Measurements from ENCODE around the gene SRL. TPM values are rescaled to one million over a fixed set of nuclear protein-coding genes. Genes with fewer than 3 reads are reported as not detected.

Gene SRL
- total and polyA plus RNA-seq, 2 of the 4 experiments (the other 2 are of a cell fraction): under 0.01 to 0.14 TPM

GRCh38 chr16:4261557-4262172 is 19.8 kb upstream of the SRL start:
- H3K18ac ChIP-seq (ENCODE audit: low read depth, low read length): no peak overlapping the region
- WGBS, 2 experiments (ENCODE audit: extremely low coverage in 2 of 2, insufficient read length in 1 of 2): 79% methylated on average over 24 of the region's 35 CpGs; no CpG with 5 or more reads in 1 of the 2 experiments
- no peak overlapping the region; the same call in 1 of the 2 replicates for H2AK5ac ChIP-seq (ENCODE audit: low read depth, low read length)
- H3K4me1 ChIP-seq (ENCODE audit: control insufficient read depth, insufficient read depth, low read length): peaks cover 13% of the 10 kb centered on the region
- ATAC-seq (ENCODE audit: low read depth) (no peak), DNase-seq (peak; percentile 16)
- H2AFZ ChIP-seq (replicated peaks; ENCODE audit: low read length, poor library complexity): no peak overlapping the region
- H2AK9ac ChIP-seq (replicated peaks; ENCODE audit: low read depth, low read length, poor library complexity): peak overlapping the region; percentile 24
- peaks cover 11% of the 10 kb centered on the region; the same call in 1 of the 2 replicates for H3K36me3 ChIP-seq (ENCODE audit: control insufficient read depth, insufficient read depth, low read length)
- no peak overlapping the region for H3K14ac ChIP-seq (replicated peaks; ENCODE audit: low read depth, low read length)
- H3K27me3 ChIP-seq (ENCODE audit: control insufficient read depth, insufficient read depth, low read length): no peaks in the 10 kb centered on the region
- H3K9me1 ChIP-seq (ENCODE audit: insufficient read depth, low read length): peaks cover 8% of the 10 kb centered on the region
- no peak overlapping the region for H4K91ac ChIP-seq (ENCODE audit: insufficient read depth, low read depth, low read length)
- no peak overlapping the region for H4K8ac ChIP-seq (ENCODE audit: low read depth in 2 of 2, low read length in 2 of 2)
- no peak overlapping the region for H3K9ac ChIP-seq (ENCODE audit: low read depth, low read length)
- no peak overlapping the region for H3K4me2 ChIP-seq (ENCODE audit: low read depth, low read length)
- TF ChIP-seq RAD21 (IDR thresholded peaks at IDR 0.05; ENCODE audit: low read length): peak; percentile 63
- TF ChIP-seq MAZ (IDR thresholded peaks at IDR 0.05; ENCODE audit: borderline replicate concordance, low read depth, low read length): no peak
- no peak for TF ChIP-seq CEBPB (IDR thresholded peaks at IDR 0.05; ENCODE audit: low read depth, low read length)
- TF ChIP-seq MAFK (IDR thresholded peaks at IDR 0.05; ENCODE audit: low read depth, low read length): no peak
- TF ChIP-seq SMC3 (IDR thresholded peaks at IDR 0.05; ENCODE audit: low read depth, low read length): peak; percentile 64
- no peak for TF ChIP-seq RCOR1 (IDR thresholded peaks at IDR 0.05; ENCODE audit: insufficient replicate concordance, low read length)
- TF ChIP-seq FOS (IDR thresholded peaks at IDR 0.05; ENCODE audit: low read depth, low read length): no peak
- no peak for TF ChIP-seq BHLHE40 (IDR thresholded peaks at IDR 0.05; ENCODE audit: low read depth, low read length)
- no peak for TF ChIP-seq NFE2L2 (IDR thresholded peaks at IDR 0.05; ENCODE audit: low read depth, low read length)
- TF ChIP-seq ELK1 (IDR thresholded peaks at IDR 0.05; ENCODE audit: borderline replicate concordance, low read depth, low read length): no peak
- TF ChIP-seq, protein P1, sequence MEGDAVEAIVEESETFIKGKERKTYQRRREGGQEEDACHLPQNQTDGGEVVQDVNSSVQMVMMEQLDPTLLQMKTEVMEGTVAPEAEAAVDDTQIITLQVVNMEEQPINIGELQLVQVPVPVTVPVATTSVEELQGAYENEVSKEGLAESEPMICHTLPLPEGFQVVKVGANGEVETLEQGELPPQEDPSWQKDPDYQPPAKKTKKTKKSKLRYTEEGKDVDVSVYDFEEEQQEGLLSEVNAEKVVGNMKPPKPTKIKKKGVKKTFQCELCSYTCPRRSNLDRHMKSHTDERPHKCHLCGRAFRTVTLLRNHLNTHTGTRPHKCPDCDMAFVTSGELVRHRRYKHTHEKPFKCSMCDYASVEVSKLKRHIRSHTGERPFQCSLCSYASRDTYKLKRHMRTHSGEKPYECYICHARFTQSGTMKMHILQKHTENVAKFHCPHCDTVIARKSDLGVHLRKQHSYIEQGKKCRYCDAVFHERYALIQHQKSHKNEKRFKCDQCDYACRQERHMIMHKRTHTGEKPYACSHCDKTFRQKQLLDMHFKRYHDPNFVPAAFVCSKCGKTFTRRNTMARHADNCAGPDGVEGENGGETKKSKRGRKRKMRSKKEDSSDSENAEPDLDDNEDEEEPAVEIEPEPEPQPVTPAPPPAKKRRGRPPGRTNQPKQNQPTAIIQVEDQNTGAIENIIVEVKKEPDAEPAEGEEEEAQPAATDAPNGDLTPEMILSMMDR (conservative IDR thresholded peaks at IDR 0.05; ENCODE audit: low read depth, low read length): peak; percentile 46
- no peak for TF ChIP-seq RFX5 (IDR thresholded peaks at IDR 0.05; ENCODE audit: low read depth, low read length)
- H3K9me3 ChIP-seq (ENCODE audit: control insufficient read depth, insufficient read depth, low read length): no peaks in the 10 kb centered on the region
- no peak overlapping the region for H2BK5ac ChIP-seq (ENCODE audit: low read depth, low read length, poor library complexity, severe bottlenecking)
- dilution Hi-C loops (cut with HindIII; ENCODE audit: low sequenced_read_pairs, unreplicated experiment) (no loop called here), in situ Hi-C loops (cut with MboI; ENCODE audit: low sequenced_read_pairs) (no loop called here), intact Hi-C loops (cut with micrococcal nuclease) (no loop called here)
- H3K79me1 ChIP-seq (ENCODE audit: low read depth in 1 of 2, low read length in 2 of 2): peaks cover 18 to 40% of the 10 kb centered on the region in 2 experiments
- POLR2A ChIA-PET (ENCODE audit: unreplicated experiment): no interaction called here
- CTCF ChIA-PET: interaction anchor here (1.5 kb wide), 1 partner anchor 9 kb away, joined by 5 read pairs; no protein-coding TSS in a partner anchor
- no peak overlapping the region for H3K23ac ChIP-seq (ENCODE audit: low read depth, low read length)
- no peak overlapping the region for H2BK120ac ChIP-seq (ENCODE audit: low read depth, low read length)
- H3K56ac ChIP-seq (ENCODE audit: extremely low read depth, insufficient read depth, low read length): no peak overlapping the region
- no peak overlapping the region for H3K4ac ChIP-seq (ENCODE audit: low read depth, low read length)
- H2BK15ac ChIP-seq (ENCODE audit: low read depth, low read length): no peak overlapping the region
- no peaks in the 10 kb centered on the region; the same call in 1 of the 2 replicates for H4K20me1 ChIP-seq (ENCODE audit: insufficient read depth, low read length)
- H3K27ac ChIP-seq (ENCODE audit: insufficient read depth, low read length): no peak overlapping the region
- BruUV-seq (replicated peaks): no TSS peak
- H2BK20ac ChIP-seq (ENCODE audit: low read depth, low read length): no peak overlapping the region
- H4K5ac ChIP-seq (ENCODE audit: low read depth, low read length): no peak overlapping the region
- H3K4me3 ChIP-seq (ENCODE audit: insufficient read depth, low read depth, low read length): no peak overlapping the region
